ENCODE measurements around the gene NMD3. TPM values are rescaled to one million over a fixed set of nuclear protein-coding genes. Genes with fewer than 3 reads are reported as not detected.

NMD3 gene
- polyA plus RNA-seq, 1 of the 3 experiments (the other 2 are of a cell fraction): 15.1 TPM

DNA sequence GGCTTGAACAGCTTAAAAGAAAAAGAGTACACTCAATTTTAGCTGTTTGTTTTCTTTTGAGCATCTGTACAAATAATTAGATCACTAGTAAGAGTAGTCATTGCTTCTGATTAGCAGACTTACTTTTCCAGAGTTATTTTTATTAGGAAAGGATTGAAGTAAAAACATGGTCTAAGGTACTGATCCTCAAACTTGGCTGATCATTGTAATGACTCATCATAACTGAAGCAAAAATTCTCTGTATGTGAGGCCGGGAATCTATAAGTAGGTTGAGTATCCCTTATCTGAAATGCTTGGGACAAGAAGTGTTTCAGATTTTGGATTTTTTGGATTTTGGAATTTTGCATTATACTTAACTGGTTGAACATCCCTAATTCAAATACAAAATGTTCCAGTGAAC is 12.4 kb downstream of the NMD3 start:
- Histone ChIP-seq H3K4me3 (ENCODE audit: low read depth in 2 of 2, low read length in 1 of 2) (no peak overlapping the region), H2AFZ (ENCODE audit: low read depth) (no peak overlapping the region), H3K79me2 (ENCODE audit: insufficient read depth) (peaks cover 37% of the 10 kb centered on the region), H3K27ac (ENCODE audit: low read depth in 2 of 2, low read length in 1 of 2) (no peak overlapping the region), H3K27me3 (ENCODE audit: insufficient read depth) (no peaks in the 10 kb centered on the region), H3K9me3 (no peaks in the 10 kb centered on the region; the same call in 1 of the 2 replicates), H3K9ac (no peak overlapping the region), H3F3A (replicated peaks; ENCODE audit: insufficient read depth) (peaks cover 12% of the 10 kb centered on the region), H4K20me1 (ENCODE audit: insufficient read depth) (peaks cover 5% of the 10 kb centered on the region; the same call in 1 of the 2 replicates), H3K9me2 (no peaks in the 10 kb centered on the region), H3K36me3 (replicated peaks in 1 of 2; ENCODE audit: control insufficient read depth in 1 of 2, insufficient read depth in 2 of 2, low read length in 1 of 2) (peaks cover 58 to 73% of the 10 kb centered on the region in 2 experiments), H3K4me1 (ENCODE audit: control insufficient read depth in 1 of 2, insufficient read depth in 2 of 2, low read depth in 1 of 2, low read length in 1 of 2) (peaks cover 0 to 3% of the 10 kb centered on the region in 2 experiments; a peak in 1 of 4 replicates), H3K4me2 (no peak overlapping the region)
- DNase-seq: no peak
- TF ChIP-seq GABPA (IDR thresholded peaks at IDR 0.05; ENCODE audit: low read depth): no peak
- no peak for TF ChIP-seq RXRA (IDR thresholded peaks at IDR 0.05; ENCODE audit: borderline replicate concordance, low read depth)
- WGBS (ENCODE audit: low lambda C conversion rate): 74% methylated on average over 1 of the region's 1 CpG
- POLR2A ChIA-PET: no interaction called here
- CTCF ChIA-PET: no interaction called here

DNA sequence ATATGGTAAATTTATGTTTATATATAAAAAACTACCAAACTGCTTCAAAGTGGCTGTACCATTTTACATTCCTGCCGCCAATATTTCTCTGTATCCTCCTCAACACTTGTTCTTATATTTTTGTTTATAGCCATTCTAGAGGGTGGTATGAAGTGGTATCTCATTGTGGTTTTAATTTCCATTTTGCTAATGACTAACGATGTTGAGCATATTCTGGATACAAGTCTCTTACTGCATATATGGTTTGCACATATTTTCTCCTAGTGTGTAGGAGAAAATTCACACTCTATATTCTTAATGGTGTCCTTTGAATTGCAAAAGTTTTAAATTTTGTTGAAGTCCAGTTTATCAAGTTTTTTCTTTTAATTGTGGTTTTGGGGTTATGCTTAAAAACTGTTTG is 15.1 kb downstream of the NMD3 start:
- DNase-seq: no peak
- Histone ChIP-seq H3F3A (replicated peaks; ENCODE audit: insufficient read depth) (peaks cover 16% of the 10 kb centered on the region), H2AFZ (ENCODE audit: low read depth) (no peak overlapping the region), H3K9me3 (no peaks in the 10 kb centered on the region; the same call in 1 of the 2 replicates), H3K79me2 (ENCODE audit: insufficient read depth) (peaks cover 21% of the 10 kb centered on the region; the same call in 1 of the 2 replicates), H3K27ac (ENCODE audit: low read depth in 2 of 2, low read length in 1 of 2) (no peak overlapping the region), H3K27me3 (ENCODE audit: insufficient read depth) (no peaks in the 10 kb centered on the region), H3K4me1 (ENCODE audit: control insufficient read depth in 1 of 2, insufficient read depth in 2 of 2, low read depth in 1 of 2, low read length in 1 of 2) (peaks cover 0 to 3% of the 10 kb centered on the region in 2 experiments; a peak in 1 of 4 replicates), H3K36me3 (replicated peaks in 1 of 2; ENCODE audit: control insufficient read depth in 1 of 2, insufficient read depth in 2 of 2, low read length in 1 of 2) (peaks cover 69 to 81% of the 10 kb centered on the region in 2 experiments), H3K4me2 (no peak overlapping the region), H4K20me1 (ENCODE audit: insufficient read depth) (peaks cover 5% of the 10 kb centered on the region; the same call in 1 of the 2 replicates), H3K4me3 (ENCODE audit: low read depth in 2 of 2, low read length in 1 of 2) (no peak overlapping the region), H3K9me2 (no peaks in the 10 kb centered on the region), H3K9ac (no peak overlapping the region)
- POLR2A ChIA-PET: no interaction called here
- CTCF ChIA-PET: no interaction called here
- no peak for TF ChIP-seq JUND (IDR thresholded peaks at IDR 0.05)
- WGBS (ENCODE audit: low lambda C conversion rate): 94% methylated on average over 2 of the region's 2 CpGs

DNA sequence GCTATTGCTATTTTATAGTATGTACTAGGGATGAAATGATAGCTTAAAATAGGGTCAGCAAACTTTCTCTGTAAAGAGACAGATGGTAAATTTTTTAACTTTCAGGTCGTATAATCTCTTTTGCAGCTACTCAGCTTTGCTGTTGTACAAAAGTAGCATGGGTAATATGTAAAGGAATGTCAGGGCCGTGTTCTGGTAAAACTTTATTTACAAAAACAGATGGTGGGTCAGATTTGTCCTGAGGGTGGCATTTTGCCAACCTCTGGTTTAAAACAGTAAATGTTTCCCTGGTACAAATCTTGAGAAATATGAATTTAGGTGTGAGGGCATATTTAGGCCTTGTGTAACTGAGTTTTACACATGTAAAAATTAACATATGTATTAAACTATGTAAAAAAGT is 18.6 kb downstream of the NMD3 start:
- Histone ChIP-seq H4K20me1 (ENCODE audit: insufficient read depth) (no peaks in the 10 kb centered on the region), H3K4me2 (no peak overlapping the region), H3K36me3 (replicated peaks in 1 of 2; ENCODE audit: control insufficient read depth in 1 of 2, insufficient read depth in 2 of 2, low read length in 1 of 2) (peaks cover 84 to 92% of the 10 kb centered on the region in 2 experiments), H3F3A (replicated peaks; ENCODE audit: insufficient read depth) (peaks cover 15% of the 10 kb centered on the region), H3K27ac (ENCODE audit: low read depth in 2 of 2, low read length in 1 of 2) (no peak overlapping the region), H3K9ac (no peak overlapping the region), H3K4me1 (ENCODE audit: control insufficient read depth in 1 of 2, insufficient read depth in 2 of 2, low read depth in 1 of 2, low read length in 1 of 2) (no peaks in the 10 kb centered on the region), H3K9me3 (no peaks in the 10 kb centered on the region; the same call in 1 of the 2 replicates), H3K4me3 (ENCODE audit: low read depth in 2 of 2, low read length in 1 of 2) (no peak overlapping the region), H3K79me2 (ENCODE audit: insufficient read depth) (peaks cover 20% of the 10 kb centered on the region), H3K9me2 (no peaks in the 10 kb centered on the region), H3K27me3 (ENCODE audit: insufficient read depth) (no peaks in the 10 kb centered on the region), H2AFZ (ENCODE audit: low read depth) (no peak overlapping the region)
- no peak for DNase-seq
- POLR2A ChIA-PET: no interaction called here
- WGBS (ENCODE audit: low lambda C conversion rate): 82% methylated on average over 2 of the region's 2 CpGs
- CTCF ChIA-PET: interaction anchor here (1.2 to 1.7 kb wide), 3 partner anchors 12 to 298 kb away, joined by 3 to 6 read pairs (median 4); partner anchors contain the start of gene NMD3
- TF ChIP-seq EZH2phosphoT487 (IDR thresholded peaks at IDR 0.05; ENCODE audit: borderline replicate concordance, low read depth): no peak
- no peak for TF ChIP-seq FOXM1 (IDR thresholded peaks at IDR 0.05; ENCODE audit: low read depth)
- TF ChIP-seq ELF1 (IDR thresholded peaks at IDR 0.05): no peak
- TF ChIP-seq, protein P1, sequence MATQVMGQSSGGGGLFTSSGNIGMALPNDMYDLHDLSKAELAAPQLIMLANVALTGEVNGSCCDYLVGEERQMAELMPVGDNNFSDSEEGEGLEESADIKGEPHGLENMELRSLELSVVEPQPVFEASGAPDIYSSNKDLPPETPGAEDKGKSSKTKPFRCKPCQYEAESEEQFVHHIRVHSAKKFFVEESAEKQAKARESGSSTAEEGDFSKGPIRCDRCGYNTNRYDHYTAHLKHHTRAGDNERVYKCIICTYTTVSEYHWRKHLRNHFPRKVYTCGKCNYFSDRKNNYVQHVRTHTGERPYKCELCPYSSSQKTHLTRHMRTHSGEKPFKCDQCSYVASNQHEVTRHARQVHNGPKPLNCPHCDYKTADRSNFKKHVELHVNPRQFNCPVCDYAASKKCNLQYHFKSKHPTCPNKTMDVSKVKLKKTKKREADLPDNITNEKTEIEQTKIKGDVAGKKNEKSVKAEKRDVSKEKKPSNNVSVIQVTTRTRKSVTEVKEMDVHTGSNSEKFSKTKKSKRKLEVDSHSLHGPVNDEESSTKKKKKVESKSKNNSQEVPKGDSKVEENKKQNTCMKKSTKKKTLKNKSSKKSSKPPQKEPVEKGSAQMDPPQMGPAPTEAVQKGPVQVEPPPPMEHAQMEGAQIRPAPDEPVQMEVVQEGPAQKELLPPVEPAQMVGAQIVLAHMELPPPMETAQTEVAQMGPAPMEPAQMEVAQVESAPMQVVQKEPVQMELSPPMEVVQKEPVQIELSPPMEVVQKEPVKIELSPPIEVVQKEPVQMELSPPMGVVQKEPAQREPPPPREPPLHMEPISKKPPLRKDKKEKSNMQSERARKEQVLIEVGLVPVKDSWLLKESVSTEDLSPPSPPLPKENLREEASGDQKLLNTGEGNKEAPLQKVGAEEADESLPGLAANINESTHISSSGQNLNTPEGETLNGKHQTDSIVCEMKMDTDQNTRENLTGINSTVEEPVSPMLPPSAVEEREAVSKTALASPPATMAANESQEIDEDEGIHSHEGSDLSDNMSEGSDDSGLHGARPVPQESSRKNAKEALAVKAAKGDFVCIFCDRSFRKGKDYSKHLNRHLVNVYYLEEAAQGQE (IDR thresholded peaks at IDR 0.05; ENCODE audit: low read depth, low read length): no peak
- no peak for TF ChIP-seq TCF12 (IDR thresholded peaks at IDR 0.05)
- TF ChIP-seq EP300 (IDR thresholded peaks at IDR 0.05; ENCODE audit: borderline replicate concordance in 1 of 2, low read depth in 1 of 2, low read length in 1 of 2): no peak
- TF ChIP-seq POLR2AphosphoS5 (IDR thresholded peaks at IDR 0.05; ENCODE audit: low read depth, low read length): no peak
- no peak for TF ChIP-seq RCOR1 (IDR thresholded peaks at IDR 0.05; ENCODE audit: low read length)
- TF ChIP-seq, protein P2, sequence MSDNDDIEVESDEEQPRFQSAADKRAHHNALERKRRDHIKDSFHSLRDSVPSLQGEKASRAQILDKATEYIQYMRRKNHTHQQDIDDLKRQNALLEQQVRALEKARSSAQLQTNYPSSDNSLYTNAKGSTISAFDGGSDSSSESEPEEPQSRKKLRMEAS (IDR thresholded peaks at IDR 0.05; ENCODE audit: low read depth): no peak
- TF ChIP-seq MXI1 (IDR thresholded peaks at IDR 0.05; ENCODE audit: low read depth, low read length): no peak
- TF ChIP-seq SIN3A (IDR thresholded peaks at IDR 0.05; ENCODE audit: borderline replicate concordance, low read depth, low read length): no peak
- TF ChIP-seq, protein P3, sequence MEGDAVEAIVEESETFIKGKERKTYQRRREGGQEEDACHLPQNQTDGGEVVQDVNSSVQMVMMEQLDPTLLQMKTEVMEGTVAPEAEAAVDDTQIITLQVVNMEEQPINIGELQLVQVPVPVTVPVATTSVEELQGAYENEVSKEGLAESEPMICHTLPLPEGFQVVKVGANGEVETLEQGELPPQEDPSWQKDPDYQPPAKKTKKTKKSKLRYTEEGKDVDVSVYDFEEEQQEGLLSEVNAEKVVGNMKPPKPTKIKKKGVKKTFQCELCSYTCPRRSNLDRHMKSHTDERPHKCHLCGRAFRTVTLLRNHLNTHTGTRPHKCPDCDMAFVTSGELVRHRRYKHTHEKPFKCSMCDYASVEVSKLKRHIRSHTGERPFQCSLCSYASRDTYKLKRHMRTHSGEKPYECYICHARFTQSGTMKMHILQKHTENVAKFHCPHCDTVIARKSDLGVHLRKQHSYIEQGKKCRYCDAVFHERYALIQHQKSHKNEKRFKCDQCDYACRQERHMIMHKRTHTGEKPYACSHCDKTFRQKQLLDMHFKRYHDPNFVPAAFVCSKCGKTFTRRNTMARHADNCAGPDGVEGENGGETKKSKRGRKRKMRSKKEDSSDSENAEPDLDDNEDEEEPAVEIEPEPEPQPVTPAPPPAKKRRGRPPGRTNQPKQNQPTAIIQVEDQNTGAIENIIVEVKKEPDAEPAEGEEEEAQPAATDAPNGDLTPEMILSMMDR (IDR thresholded peaks at IDR 0.05): no peak
- no peak for TF ChIP-seq TAF1 (IDR thresholded peaks at IDR 0.05; ENCODE audit: borderline replicate concordance, low read depth, low read length)
- no peak for TF ChIP-seq NFIC (IDR thresholded peaks at IDR 0.05; ENCODE audit: borderline replicate concordance)
- no peak for TF ChIP-seq TEAD4 (IDR thresholded peaks at IDR 0.05; ENCODE audit: borderline replicate concordance, insufficient read depth)
- no peak for TF ChIP-seq YY1 (IDR thresholded peaks at IDR 0.05; ENCODE audit: low read depth)

Measured in SK-N-SH (cell line).